GM18508 (cell line): ENCODE measurements around the gene DNM3.

ENCODE experiments used
- ATAC-seq: cut with Tn5 transposase; IDR thresholded peaks from one replicate; pipeline ENCODE4 v1.9.1; 2021; ENCODE audit warnings: moderate number of reproducible peaks; ENCODE audit not compliant: insufficient read depth, unreplicated experiment

Gene DNM3

GRCh38 chr1:171963762-171964161 lies 122.5 kb downstream of the DNM3 start:
- no peak for ATAC-seq

GRCh38 chr1:171965777-171966176 lies 124.5 kb downstream of the DNM3 start:
- no peak for ATAC-seq

- no peak for ATAC-seq
Measured at GRCh38 chr1:171966426-171967220, 125.3 kb downstream of the DNM3 start.

GRCh38 chr1:171969226-171969625 lies 127.9 kb downstream of the DNM3 start:
- no peak for ATAC-seq

GRCh38 chr1:171969813-171970212 lies 128.5 kb downstream of the DNM3 start:
- no peak for ATAC-seq

GRCh38 chr1:171972846-171973245 lies 131.5 kb downstream of the DNM3 start:
- ATAC-seq, result no peak

GRCh38 chr1:171973421-171973820 lies 132.1 kb downstream of the DNM3 start:
- ATAC-seq, result no peak

GRCh38 chr1:171981303-171981702 lies 140.0 kb downstream of the DNM3 start:
- no peak for ATAC-seq

- no peak for ATAC-seq
Measured at GRCh38 chr1:171983584-171983983, 142.3 kb downstream of the DNM3 start.

GRCh38 chr1:171984262-171984661 lies 143.0 kb downstream of the DNM3 start:
- no peak for ATAC-seq

GRCh38 chr1:171984850-171985485 lies 143.7 kb downstream of the DNM3 start:
- no peak for ATAC-seq

- ATAC-seq, result no peak
Measured at GRCh38 chr1:171985639-171986038, 144.3 kb downstream of the DNM3 start.

GRCh38 chr1:171988243-171988885 lies 147.1 kb downstream of the DNM3 start:
- no peak for ATAC-seq

GRCh38 chr1:171990371-171990770 lies 149.1 kb downstream of the DNM3 start:
- ATAC-seq, result no peak

- no peak for ATAC-seq
Measured at GRCh38 chr1:171994293-171994692, 153.0 kb downstream of the DNM3 start.

- ATAC-seq, result no peak
Measured at GRCh38 chr1:171995573-171995972, 154.3 kb downstream of the DNM3 start.

GRCh38 chr1:171997936-171998335 lies 156.6 kb downstream of the DNM3 start:
- no peak for ATAC-seq

- ATAC-seq, result no peak
Measured at GRCh38 chr1:171998711-171999110, 157.4 kb downstream of the DNM3 start.

- no peak for ATAC-seq
Measured at GRCh38 chr1:171999756-172000155, 158.5 kb downstream of the DNM3 start.

GRCh38 chr1:172001288-172001687 lies 160.0 kb downstream of the DNM3 start:
- ATAC-seq, result no peak

- ATAC-seq, result no peak
Measured at GRCh38 chr1:172002725-172003345, 161.5 kb downstream of the DNM3 start.
